CD4-positive, alpha-beta T cell (primary cell): ENCODE measurements around the gene CHD5. TPM values are rescaled to one million over a fixed set of nuclear protein-coding genes. Genes with fewer than 3 reads are reported as not detected.
A peak's percentile ranks its signal among the peaks of the same experiment; 100 is the strongest.

ENCODE experiments used
- ATAC-seq: fragments of 200-7000 bp; cut with Tn5 transposase; one replicate; pipeline ENCODE4 v1.10.0; 2022; ENCODE audit warnings: mild to moderate bottlenecking; ENCODE audit not compliant: poor library complexity
- CTCF ChIA-PET: fragments of 350-600 bp; sonication (Branson Sonifier 250); formaldehyde crosslinking; loops from one replicate; lab custom pipeline; 2021; ENCODE audit warnings: antibody characterized with exemption, inconsistent platforms; lab: Charles Lee
- POLR2A ChIA-PET: fragments of 350-600 bp; sonication (Branson Sonifier 250); formaldehyde crosslinking; loops from one replicate; lab custom pipeline; 2021; ENCODE audit warnings: antibody characterized with exemption, inconsistent platforms; lab: Charles Lee
- DNase-seq, 14 experiments: peaks; one replicate each; pipeline ENCODE4 v3.0.0-alpha.2; 2013 to 2020; ENCODE audit warnings: mixed read lengths in 2 of 14
- H3K27ac ChIP-seq, 2 donors: one replicate each; pipeline versions ENCODE4 v1.5.1 to v1.7.0; 2013; ENCODE audit warnings: low read length in 2 of 2, low read depth in 1 of 2, mild to moderate bottlenecking in 1 of 2
- H3K27me3 ChIP-seq, 2 experiments: 1 replicate in 1 of 2; 2 replicates in 1 of 2; pipeline versions ENCODE4 v1.6.1 to v1.7.0; 2013; ENCODE audit warnings: low read length in 2 of 2, control low read depth in 1 of 2, mild to moderate bottlenecking in 1 of 2, moderate library complexity in 1 of 2; ENCODE audit not compliant: insufficient read depth in 2 of 2, control insufficient read depth in 1 of 2
- H3K36me3 ChIP-seq: one replicate; pipeline ENCODE4 v1.6.1; 2013; ENCODE audit warnings: low read length, control low read depth; ENCODE audit not compliant: insufficient read depth
- H3K4me1 ChIP-seq: one replicate; pipeline ENCODE4 v1.6.1; 2013; ENCODE audit warnings: low read length, control low read depth; ENCODE audit not compliant: insufficient read depth
- H3K4me3 ChIP-seq: one replicate; pipeline ENCODE4 v1.5.1; 2013; ENCODE audit warnings: mild to moderate bottlenecking, low read length, moderate library complexity
- H3K9me3 ChIP-seq, 2 experiments: 1 replicate in 1 of 2; 2 replicates in 1 of 2; pipeline versions ENCODE4 v1.6.1 to v1.7.0; 2013; ENCODE audit warnings: low read length in 2 of 2, mild to moderate bottlenecking in 2 of 2, control low read depth in 1 of 2, moderate library complexity in 1 of 2; ENCODE audit not compliant: control insufficient read depth in 1 of 2, insufficient read depth in 1 of 2
- H3K27ac Mint-ChIP-seq: one replicate; pipeline ENCODE4 v1.8.0; 2020; ENCODE audit warnings: mixed read lengths
- H3K27me3 Mint-ChIP-seq: one replicate; pipeline ENCODE4 v1.8.0; 2021; ENCODE audit warnings: mixed read lengths
- H3K36me3 Mint-ChIP-seq: one replicate; pipeline ENCODE4 v1.8.0; 2021; ENCODE audit warnings: low read depth, mixed read lengths
- H3K4me1 Mint-ChIP-seq: one replicate; pipeline ENCODE4 v1.8.0; 2021; ENCODE audit warnings: low read depth, mixed read lengths
- H3K4me3 Mint-ChIP-seq: one replicate; pipeline ENCODE4 v1.8.0; 2020; ENCODE audit warnings: mild to moderate bottlenecking, mixed read lengths
- H3K9me3 Mint-ChIP-seq: one replicate; pipeline ENCODE4 v1.8.0; 2020; ENCODE audit warnings: mixed read lengths
- CTCF ChIP-seq: fragments of 200-600 bp; IDR thresholded peaks from one replicate; pipeline ENCODE4 v1.8.0; 2022; ENCODE audit warnings: antibody characterized with exemption, mild to moderate bottlenecking
- intact Hi-C, 2 experiments: fragments of 100-400 bp; cut with DNase I in 1 of 2; cut with micrococcal nuclease in 1 of 2; formaldehyde crosslinking; loops; one replicate each; pipeline versions ENCODE4 v1.15.1 to v1.9.0; 2023 to 2025; cut with DNase I, micrococcal nuclease
- total RNA-seq, 174 experiments: library from RNA in 2 of 174; stranded (reverse) in 2 of 174; gene quantifications; one replicate each; pipeline ENCODE4 v1.2.3 and lab custom pipeline; 2021 to 2026

The CHD5 gene
- total RNA-seq, 2 experiments from 2014 or later, result 0.25 to 0.34 TPM

GRCh38 chr1:6123816-6124215 lies 56.3 kb downstream of the CHD5 start:
- POLR2A ChIA-PET, result no interaction called here
- Mint-ChIP-seq H3K9me3 (no peaks in the 10 kb centered on the region), H3K4me1 (peaks cover 5% of the 10 kb centered on the region), H3K36me3 (no peaks in the 10 kb centered on the region), H3K27me3 (peaks cover 4% of the 10 kb centered on the region), H3K27ac (no peak overlapping the region), H3K4me3 (no peak overlapping the region)
- no peaks in the 10 kb centered on the region for H3K36me3 ChIP-seq
- DNase-seq (peak in 1 of 14 experiments; percentile 6), ATAC-seq (no peak)
- TF ChIP-seq CTCF, result no peak
- H3K9me3 ChIP-seq, result no peaks in the 10 kb centered on the region
- CTCF ChIA-PET, result no interaction called here
- H3K27ac ChIP-seq, result no peak overlapping the region
- no peaks in the 10 kb centered on the region for H3K27me3 ChIP-seq
- intact Hi-C loops, result no loop called here
- peaks cover 15% of the 10 kb centered on the region for H3K4me1 ChIP-seq
- no peak overlapping the region for H3K4me3 ChIP-seq

DNA sequence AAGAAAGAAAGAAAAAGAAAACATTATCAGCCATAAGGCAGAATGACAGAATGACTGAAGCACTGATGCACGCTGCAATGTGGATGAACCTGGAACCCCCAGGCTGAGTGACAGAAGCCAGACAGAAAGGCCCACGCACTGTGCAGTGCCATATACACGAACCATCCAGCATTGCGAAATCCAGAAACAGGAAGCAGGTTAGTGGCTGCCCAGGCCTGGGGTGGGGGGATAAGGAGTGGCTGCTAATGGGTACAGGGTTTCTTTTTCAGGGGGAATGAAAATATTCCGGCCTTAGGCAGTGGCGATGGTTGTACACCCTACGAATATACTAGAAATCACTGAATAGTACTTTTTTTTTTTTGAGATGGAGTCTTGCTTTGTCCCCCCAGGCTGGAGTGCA lies 57.0 kb downstream of the CHD5 start:
- ChIA-PET POLR2A (no interaction called here), CTCF (no interaction called here)
- ATAC-seq, result no peak
- no peaks in the 10 kb centered on the region for H3K9me3 Mint-ChIP-seq
- Histone ChIP-seq H3K4me1 (peaks cover 11% of the 10 kb centered on the region), H3K36me3 (no peaks in the 10 kb centered on the region), H3K4me3 (no peak overlapping the region), H3K9me3 (no peaks in the 10 kb centered on the region), H3K27me3 (no peaks in the 10 kb centered on the region), H3K27ac (no peak overlapping the region)
- H3K36me3 Mint-ChIP-seq, result no peaks in the 10 kb centered on the region
- peaks cover 4% of the 10 kb centered on the region for H3K27me3 Mint-ChIP-seq
- intact Hi-C loops, result no loop called here
- no peak overlapping the region for H3K4me3 Mint-ChIP-seq
- TF ChIP-seq CTCF, result no peak
- peaks cover 5% of the 10 kb centered on the region for H3K4me1 Mint-ChIP-seq
- no peak overlapping the region for H3K27ac Mint-ChIP-seq
- DNase-seq, result peak in 1 of 14 experiments; percentile 22

DNA sequence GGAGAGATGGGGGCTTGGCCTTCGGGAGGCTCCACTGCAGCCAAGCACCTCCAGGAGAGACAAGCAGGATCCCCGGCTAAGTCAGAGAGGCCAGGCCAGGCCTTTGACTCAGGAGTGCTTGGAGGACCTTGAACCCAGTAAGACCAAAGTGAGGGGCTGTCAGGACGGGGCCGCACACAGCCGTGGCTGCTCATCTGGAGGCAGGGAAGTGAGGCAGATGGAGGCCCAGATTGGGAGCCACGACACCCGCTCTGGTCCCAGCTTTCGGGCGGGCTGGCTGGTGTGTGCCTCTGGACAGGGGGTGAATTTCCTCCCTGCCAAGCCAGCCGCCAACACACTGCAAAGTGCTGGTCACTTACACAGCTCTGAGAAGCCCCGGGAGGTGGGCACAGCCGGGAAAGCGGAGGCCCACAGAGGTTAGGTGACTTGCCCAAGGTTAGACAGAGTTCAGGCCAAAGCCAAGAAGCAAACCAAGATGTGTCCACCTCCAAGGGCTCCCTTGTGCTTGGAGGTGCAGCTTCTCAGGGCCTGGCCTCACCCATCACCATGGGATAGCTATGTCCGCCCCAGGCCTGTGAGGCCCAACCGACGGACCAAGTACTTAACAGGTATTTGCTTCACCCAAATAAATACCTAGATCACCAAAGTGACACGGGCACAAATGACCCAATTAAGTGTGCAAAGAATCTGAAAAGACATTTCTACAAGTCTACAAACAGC lies 58.3 kb downstream of the CHD5 start:
- Histone ChIP-seq H3K4me3 (no peak overlapping the region), H3K36me3 (no peaks in the 10 kb centered on the region), H3K27me3 (no peaks in the 10 kb centered on the region), H3K9me3 (peaks cover 0 to 7% of the 10 kb centered on the region in 2 experiments), H3K27ac (no peak overlapping the region), H3K4me1 (peaks cover under 1% of the 10 kb centered on the region)
- POLR2A ChIA-PET, result no interaction called here
- TF ChIP-seq CTCF, result no peak
- ATAC-seq (no peak), DNase-seq (no peak)
- H3K4me1 Mint-ChIP-seq, result peaks cover 3% of the 10 kb centered on the region
- peaks cover 4% of the 10 kb centered on the region for H3K9me3 Mint-ChIP-seq
- no peak overlapping the region for H3K4me3 Mint-ChIP-seq
- intact Hi-C loops, result no loop called here
- CTCF ChIA-PET, result no interaction called here
- peaks cover 3% of the 10 kb centered on the region for H3K27me3 Mint-ChIP-seq
- H3K27ac Mint-ChIP-seq, result no peak overlapping the region
- H3K36me3 Mint-ChIP-seq, result no peaks in the 10 kb centered on the region
